A549 (cell line): ENCODE results near the gene SLC13A4. TPM values are rescaled to one million over a fixed set of nuclear protein-coding genes. Genes with fewer than 3 reads are reported as not detected.

Experiments used
- ATAC-seq, 2 experiments: fragments of 200-7000 bp in 1 of 2; fragments of >200 bp in 1 of 2; cut with Nextera tagmentation in 1 of 2; cut with Tn5 transposase in 1 of 2; 3 replicates each; pipeline versions ENCODE4 v1.8.0 to v1.9.1; 2018 to 2020; ENCODE audit warnings: mild to moderate bottlenecking in 1 of 2, moderate library complexity in 1 of 2
- CTCF ChIA-PET: fragments of 300-600 bp; sonication (Branson Sonifier 250); formaldehyde crosslinking; extraction: SDS; loops from one replicate; lab custom pipeline; 2021; ENCODE audit warnings: antibody characterized with exemption, inconsistent platforms; lab: Yijun Ruan, JAX
- POLR2A ChIA-PET: fragments of 350-600 bp; formaldehyde crosslinking; extraction: SDS; loops from one replicate; lab custom pipeline; 2021; ENCODE audit warnings: antibody characterized with exemption, inconsistent platforms; lab: Yijun Ruan, JAX
- DNase-seq, 2 experiments: peaks; one replicate each; pipeline versions ENCODE4 v3.0.0 to v3.0.0-alpha.2; 2011 to 2016; ENCODE audit warnings: low read depth in 1 of 2, low spot score in 1 of 2
- FAIRE-seq: peaks from 2 replicates; lab custom pipeline; 2011; peaks lifted over from hg19 to GRCh38; lab: Jason Lieb, UNC
- H3K27ac ChIP-seq, 2 experiments: fragments of >200 bp; sonication (Bioruptor Twin); formaldehyde crosslinking; 3 replicates each; pipeline ENCODE4 v1.5.1; 2016 to 2017
- H3K4me1 ChIP-seq: fragments of >200 bp; sonication (Bioruptor Twin); formaldehyde crosslinking; 3 replicates; pipeline ENCODE4 v1.6.1; 2016
- H3K4me2 ChIP-seq: fragments of >200 bp; sonication (Bioruptor Twin); formaldehyde crosslinking; 3 replicates; pipeline ENCODE4 v1.6.1; 2016
- H3K4me3 ChIP-seq: fragments of >200 bp; sonication (Bioruptor Twin); formaldehyde crosslinking; 3 replicates; pipeline ENCODE4 v1.5.1; 2016
- H3K9me3 ChIP-seq: fragments of >200 bp; sonication (Bioruptor Twin); formaldehyde crosslinking; 3 replicates; pipeline ENCODE4 v1.6.1; 2016
- BCL3 ChIP-seq: fragments of >200 bp; sonication (Bioruptor Twin); formaldehyde crosslinking; IDR thresholded peaks from 3 replicates; pipeline ENCODE4 v1.6.1; 2016
- CBX8 ChIP-seq: fragments of 200-600 bp; sonication (generic); IDR thresholded peaks from 2 replicates; pipeline ENCODE4 v1.6.1; 2016
- CEBPB ChIP-seq, 2 experiments: fragments of >200 bp in 1 of 2; sonication (Bioruptor Twin) in 1 of 2; formaldehyde crosslinking in 1 of 2; IDR thresholded peaks; 2 replicates each; pipeline ENCODE4 v1.6.1; 2012 to 2016
- EHF ChIP-seq: fragments of 250-450 bp; sonication (Bioruptor Pico); IDR thresholded peaks from 2 replicates; pipeline ENCODE4 v1.5.0; 2020; ENCODE audit warnings: mild to moderate bottlenecking
- GATA3 ChIP-seq: IDR thresholded peaks from 2 replicates; pipeline ENCODE4 v1.6.1; 2012; ENCODE audit warnings: borderline replicate concordance
- HDAC2 ChIP-seq: fragments of 200-600 bp; sonication (generic); IDR thresholded peaks from 2 replicates; pipeline ENCODE4 v1.6.1; 2016
- HEYL ChIP-seq: fragments of 250-450 bp; sonication (Bioruptor Pico); IDR thresholded peaks from 2 replicates; pipeline ENCODE4 v1.8.0; 2021; ENCODE audit warnings: mild to moderate bottlenecking, moderate library complexity
- HMGXB4 ChIP-seq: fragments of 250-450 bp; sonication (Bioruptor Pico); IDR thresholded peaks from 2 replicates; pipeline ENCODE4 v1.5.0; 2021; ENCODE audit warnings: mild to moderate bottlenecking, moderate library complexity, borderline replicate concordance
- HOXB13 ChIP-seq: fragments of 250-450 bp; sonication (Bioruptor Pico); IDR thresholded peaks from 2 replicates; pipeline ENCODE4 v1.5.0; 2020; ENCODE audit warnings: low read depth, mild to moderate bottlenecking, moderate library complexity
- HOXB5 ChIP-seq: fragments of 250-450 bp; sonication (Bioruptor Pico); IDR thresholded peaks from 2 replicates; pipeline ENCODE4 v1.5.0; 2020; ENCODE audit warnings: mild to moderate bottlenecking, moderate library complexity
- JUN ChIP-seq, 2 experiments: fragments of >200 bp; sonication (Bioruptor Twin); formaldehyde crosslinking; IDR thresholded peaks; 2 replicates in 1 of 2; 3 replicates in 1 of 2; pipeline ENCODE4 v1.6.1; 2016 to 2017
- KDM1A ChIP-seq: fragments of 200-600 bp; sonication (generic); IDR thresholded peaks from 2 replicates; pipeline ENCODE4 v1.6.1; 2016; ENCODE audit warnings: low read depth, mild to moderate bottlenecking
- MAZ ChIP-seq: fragments of 150-350 bp; IDR thresholded peaks from 2 replicates; pipeline ENCODE4 v1.6.1; 2014; ENCODE audit warnings: antibody characterized with exemption, low read depth, low read length, borderline replicate concordance
- MYC ChIP-seq: IDR thresholded peaks from 2 replicates; pipeline ENCODE4 v1.6.1; 2012; ENCODE audit warnings: mild to moderate bottlenecking, inconsistent platforms, low read length, improper control_type of control experiment, borderline replicate concordance
- NFE2L2 ChIP-seq: fragments of 150-350 bp; conservative IDR thresholded peaks from 2 replicates; pipeline ENCODE4 v1.6.1; 2014; ENCODE audit warnings: low read length
- NR3C1 ChIP-seq: fragments of >200 bp; sonication (Bioruptor Twin); formaldehyde crosslinking; IDR thresholded peaks from 3 replicates; pipeline ENCODE4 v1.6.1; 2017
- PHF8 ChIP-seq: fragments of 200-600 bp; sonication (generic); IDR thresholded peaks from 2 replicates; pipeline ENCODE4 v1.6.1; 2016; ENCODE audit warnings: low read depth, mild to moderate bottlenecking, antibody characterized with exemption, moderate library complexity, borderline replicate concordance
- RAD21 ChIP-seq, 2 experiments: fragments of >200 bp in 1 of 2; sonication (Bioruptor Twin) in 1 of 2; formaldehyde crosslinking in 1 of 2; IDR thresholded peaks in 1 of 2; conservative IDR thresholded peaks in 1 of 2; 2 replicates in 1 of 2; 3 replicates in 1 of 2; pipeline ENCODE4 v1.6.1; 2012 to 2018; ENCODE audit warnings: inconsistent platforms in 1 of 2
- RCOR1 ChIP-seq: fragments of 150-350 bp; IDR thresholded peaks from 2 replicates; pipeline ENCODE4 v1.6.1; 2014; ENCODE audit warnings: antibody characterized with exemption, low read length, low read depth
- RFX5 ChIP-seq: fragments of 450-650 bp; IDR thresholded peaks from 2 replicates; pipeline ENCODE4 v1.7.1; 2014; ENCODE audit warnings: antibody characterized with exemption, mild to moderate bottlenecking, moderate library complexity
- SMC3 ChIP-seq: fragments of >200 bp; sonication (Bioruptor Twin); formaldehyde crosslinking; IDR thresholded peaks from 3 replicates; pipeline ENCODE4 v1.6.1; 2018; ENCODE audit warnings: inconsistent platforms
- SREBF2 ChIP-seq: fragments of 450-650 bp; IDR thresholded peaks from 2 replicates; pipeline ENCODE4 v1.6.1; 2014; ENCODE audit warnings: mild to moderate bottlenecking, moderate library complexity
- USF2 ChIP-seq: fragments of 450-650 bp; IDR thresholded peaks from 2 replicates; pipeline ENCODE4 v1.6.1; 2014; ENCODE audit warnings: antibody characterized with exemption
- ZC3H11A ChIP-seq: fragments of 450-650 bp; IDR thresholded peaks from 2 replicates; pipeline ENCODE4 v1.6.1; 2014; ENCODE audit warnings: antibody characterized with exemption, mild to moderate bottlenecking
- WGBS: methylation state at CpG from one replicate; pipeline ENCODE4 v1.1.6; 2017; ENCODE audit errors: missing lambda C conversion rate; 5-methylcytosine and 5-hydroxymethylcytosine counted together
- polyA plus RNA-seq, 4 experiments: library from polyadenylated mRNA; depleted of rRNA in 3 of 4; stranded (reverse); fragments of >200 nt; fragmentation: RNase III in 1 of 4; extraction: RNeasy Plus Mini Kit Qiagen cat#74134 plus additional on column Dnase treatment in 1 of 4; gene quantifications; 2 replicates in 3 of 4; 3 replicates in 1 of 4; pipeline ENCODE4 v1.2.3, GENCODE V29; 2011 to 2017

SLC13A4 gene
- polyA plus RNA-seq, 2 of the 4 experiments (the other 2 are of a cell fraction) = not detected

GRCh38 chr7:135721198-135721820 is 6.7 kb downstream of the SLC13A4 start:
- FAIRE-seq = no peak
- TF ChIP-seq MAZ = no peak
- TF ChIP-seq NFE2L2 = no peak
- TF ChIP-seq USF2 = no peak
- TF ChIP-seq CBX8 = no peak
- TF ChIP-seq HDAC2 = no peak
- TF ChIP-seq PHF8 = no peak
- no peak for TF ChIP-seq HOXB13 (CRISPR knock-in tag)
- no peak for TF ChIP-seq SMC3
- no peak for TF ChIP-seq BCL3
- TF ChIP-seq HMGXB4 = no peak
- no peak for TF ChIP-seq SREBF2
- no peak for TF ChIP-seq EHF (CRISPR knock-in tag)
- no peak for TF ChIP-seq RFX5
- TF ChIP-seq HEYL (CRISPR knock-in tag) = no peak
- no peak for TF ChIP-seq MYC
- peaks cover 9% of the 10 kb centered on the region for H3K4me1 ChIP-seq
- ChIA-PET POLR2A (no interaction called here), CTCF (interaction anchor here (0.6 to 3.6 kb wide), 4 partner anchors 10 to 956 kb away, joined by 4 to 14 read pairs (median 5); no protein-coding TSS in a partner anchor)
- ATAC-seq = no peak
- H3K4me2 ChIP-seq = no peak overlapping the region
- DNase-seq = no peak
- no peak overlapping the region for H3K27ac ChIP-seq
- H3K4me3 ChIP-seq = no peak overlapping the region
- 91% methylated on average over 14 of the region's 21 CpGs for WGBS
- no peaks in the 10 kb centered on the region for H3K9me3 ChIP-seq

- TF ChIP-seq JUN (IDR thresholded peaks at IDR 0.05) (no peak), RCOR1 (no peak), KDM1A (no peak), ZC3H11A (no peak), HOXB5 (CRISPR knock-in tag) (no peak), GATA3 (no peak), CEBPB (IDR thresholded peaks at IDR 0.05) (no peak), RAD21 (conservative IDR thresholded peaks at IDR 0.05 in 1 of 2, IDR thresholded peaks at IDR 0.05 in 1 of 2) (no peak), NR3C1 (no peak)
- POLR2A ChIA-PET = no interaction called here
- Histone ChIP-seq H3K27ac (no peak overlapping the region), H3K4me2 (no peak overlapping the region), H3K4me1 (peaks cover 19% of the 10 kb centered on the region), H3K9me3 (no peaks in the 10 kb centered on the region), H3K4me3 (no peak overlapping the region)
- FAIRE-seq (no peak), DNase-seq (no peak), ATAC-seq (no peak)
- CTCF ChIA-PET = interaction anchor here (1.5 to 1.6 kb wide), 2 partner anchors 8 to 26 kb away, joined by 3 to 4 read pairs; no protein-coding TSS in a partner anchor
- 31% methylated on average over 2 of the region's 2 CpGs for WGBS
Observed at GRCh38 chr7:135719688-135720087, 8.3 kb downstream of the SLC13A4 start.
